IMR-90 (cell line): ENCODE measurements around the gene RAB1B. TPM values are rescaled to one million over a fixed set of nuclear protein-coding genes. Genes with fewer than 3 reads are reported as not detected.

Experiments used
- ATAC-seq: fragments of 200-7000 bp; cut with Tn5 transposase; 2 replicates; pipeline ENCODE4 v1.9.1; 2020; ENCODE audit warnings: low read depth, mild to moderate bottlenecking, moderate library complexity
- BruUV-seq: library from RNA; stranded (reverse); fragments of 400-500 nt; replicated peaks from 2 replicates; lab custom pipeline; 2021; lab: Mats Ljungman, UMichigan
- CTCF ChIA-PET: fragments of 300-600 bp; formaldehyde crosslinking; extraction: SDS; loops from one replicate; lab custom pipeline; 2021; ENCODE audit warnings: antibody characterized with exemption; lab: Yijun Ruan, JAX
- POLR2A ChIA-PET: fragments of 300-600 bp; sonication (Branson Sonifier 250); formaldehyde crosslinking; loops from one replicate; lab custom pipeline; 2022; ENCODE audit warnings: antibody characterized with exemption; ENCODE audit not compliant: unreplicated experiment; lab: Charles Lee
- DNase-seq: peaks from one replicate; pipeline ENCODE4 v3.0.0; 2013
- H2AFZ ChIP-seq: replicated peaks from 2 replicates; pipeline ENCODE3; 2013; ENCODE audit warnings: low read length, mild to moderate bottlenecking; ENCODE audit not compliant: poor library complexity
- H2AK5ac ChIP-seq: 2 replicates; pipeline ENCODE4 v1.6.1; 2013; ENCODE audit warnings: low read depth, low read length, inconsistent platforms
- H2AK9ac ChIP-seq: replicated peaks from 2 replicates; pipeline ENCODE3; 2013; ENCODE audit warnings: mild to moderate bottlenecking, low read depth, low read length, moderate library complexity; ENCODE audit not compliant: poor library complexity
- H2BK120ac ChIP-seq: 2 replicates; pipeline ENCODE4 v1.6.1; 2013; ENCODE audit warnings: low read depth, low read length, inconsistent platforms
- H2BK15ac ChIP-seq: 3 replicates; pipeline ENCODE4 v1.6.1; 2013; ENCODE audit warnings: low read depth, low read length, inconsistent platforms
- H2BK20ac ChIP-seq: 2 replicates; pipeline ENCODE4 v1.6.1; 2013; ENCODE audit warnings: low read depth, mild to moderate bottlenecking, inconsistent platforms, low read length, moderate library complexity
- H2BK5ac ChIP-seq: 2 replicates; pipeline ENCODE4 v1.6.1; 2013; ENCODE audit warnings: mild to moderate bottlenecking, low read depth, low read length, inconsistent platforms; ENCODE audit not compliant: poor library complexity, severe bottlenecking
- H3K14ac ChIP-seq: replicated peaks from 2 replicates; pipeline ENCODE4 v1.6.1; 2013; ENCODE audit warnings: low read depth, low read length, inconsistent platforms
- H3K18ac ChIP-seq: 2 replicates; pipeline ENCODE4 v1.6.1; 2013; ENCODE audit warnings: low read depth, low read length, control low read depth
- H3K23ac ChIP-seq: 2 replicates; pipeline ENCODE4 v1.6.1; 2013; ENCODE audit warnings: low read depth, low read length, inconsistent platforms
- H3K27ac ChIP-seq: 2 replicates; pipeline ENCODE4 v1.5.1; 2013; ENCODE audit warnings: mild to moderate bottlenecking, control low read depth, low read length; ENCODE audit not compliant: insufficient read depth
- H3K27me3 ChIP-seq: 2 replicates; pipeline ENCODE4 v1.6.1; 2013; ENCODE audit warnings: low read length; ENCODE audit not compliant: control insufficient read depth, insufficient read depth
- H3K36me3 ChIP-seq: 2 replicates; pipeline ENCODE4 v1.6.1; 2013; ENCODE audit warnings: low read length, mixed read lengths; ENCODE audit not compliant: control insufficient read depth, insufficient read depth
- H3K4ac ChIP-seq: 2 replicates; pipeline ENCODE4 v1.6.1; 2013; ENCODE audit warnings: low read depth, low read length, inconsistent platforms
- H3K4me1 ChIP-seq: 2 replicates; pipeline ENCODE4 v1.6.1; 2013; ENCODE audit warnings: low read length, mixed read lengths; ENCODE audit not compliant: control insufficient read depth, insufficient read depth
- H3K4me2 ChIP-seq: 2 replicates; pipeline ENCODE4 v1.6.1; 2013; ENCODE audit warnings: low read depth, mild to moderate bottlenecking, control low read depth, low read length, moderate library complexity
- H3K4me3 ChIP-seq: 2 replicates; pipeline ENCODE4 v1.5.1; 2013; ENCODE audit warnings: low read depth, mild to moderate bottlenecking, control low read depth, low read length, moderate library complexity; ENCODE audit not compliant: insufficient read depth
- H3K56ac ChIP-seq: 2 replicates; pipeline ENCODE4 v1.6.1; 2013; ENCODE audit warnings: low read length, inconsistent platforms; ENCODE audit not compliant: insufficient read depth; ENCODE audit errors: extremely low read depth
- H3K79me1 ChIP-seq, 2 experiments: 2 replicates each; pipeline ENCODE4 v1.6.1; 2013; ENCODE audit warnings: low read length in 2 of 2, inconsistent platforms in 1 of 2, low read depth in 1 of 2
- H3K9ac ChIP-seq: 2 replicates; pipeline ENCODE4 v1.6.1; 2013; ENCODE audit warnings: low read depth, low read length, control low read depth
- H3K9me1 ChIP-seq: 2 replicates; pipeline ENCODE4 v1.6.1; 2013; ENCODE audit warnings: low read length, inconsistent platforms; ENCODE audit not compliant: insufficient read depth
- H3K9me3 ChIP-seq: 2 replicates; pipeline ENCODE4 v1.6.1; 2013; ENCODE audit warnings: low read length; ENCODE audit not compliant: control insufficient read depth, insufficient read depth
- H4K20me1 ChIP-seq: 2 replicates; pipeline ENCODE4 v1.6.1; 2013; ENCODE audit warnings: low read length, inconsistent platforms; ENCODE audit not compliant: insufficient read depth
- H4K5ac ChIP-seq: 2 replicates; pipeline ENCODE4 v1.6.1; 2013; ENCODE audit warnings: mild to moderate bottlenecking, low read depth, low read length, control low read depth
- H4K8ac ChIP-seq, 2 experiments: 2 replicates each; pipeline ENCODE4 v1.6.1; 2013; ENCODE audit warnings: low read depth in 2 of 2, low read length in 2 of 2, control low read depth in 1 of 2, inconsistent platforms in 1 of 2
- H4K91ac ChIP-seq: 2 replicates; pipeline ENCODE4 v1.6.1; 2013; ENCODE audit warnings: low read depth, low read length, inconsistent platforms; ENCODE audit not compliant: insufficient read depth
- BHLHE40 ChIP-seq: fragments of 150-350 bp; IDR thresholded peaks from 2 replicates; pipeline ENCODE4 v1.6.1; 2016; ENCODE audit warnings: mild to moderate bottlenecking, low read depth, low read length
- CHD1 ChIP-seq: IDR thresholded peaks from 2 replicates; pipeline ENCODE4 v1.6.1; 2012; ENCODE audit warnings: low read depth, low read length, improper control_type of control experiment
- FOS ChIP-seq: fragments of 150-350 bp; IDR thresholded peaks from 2 replicates; pipeline ENCODE4 v1.6.1; 2016; ENCODE audit warnings: low read depth, low read length
- MAZ ChIP-seq: IDR thresholded peaks from 2 replicates; pipeline ENCODE4 v1.6.1; 2012; ENCODE audit warnings: low read depth, mild to moderate bottlenecking, low read length, improper control_type of control experiment, moderate library complexity, borderline replicate concordance
- NFE2L2 ChIP-seq: fragments of 150-350 bp; IDR thresholded peaks from 2 replicates; pipeline ENCODE4 v1.6.1; 2016; ENCODE audit warnings: low read depth, mild to moderate bottlenecking, low read length
- RAD21 ChIP-seq: IDR thresholded peaks from 2 replicates; pipeline ENCODE4 v1.6.1; 2012; ENCODE audit warnings: low read length, improper control_type of control experiment
- RCOR1 ChIP-seq: IDR thresholded peaks from 2 replicates; pipeline ENCODE4 v1.6.1; 2012; ENCODE audit warnings: mild to moderate bottlenecking, low read length, improper control_type of control experiment; ENCODE audit not compliant: insufficient replicate concordance
- RFX5 ChIP-seq: IDR thresholded peaks from 2 replicates; pipeline ENCODE4 v1.8.0; 2012; ENCODE audit warnings: low read depth, mild to moderate bottlenecking, low read length, moderate library complexity
- WGBS, 2 experiments: methylation state at CpG; one replicate each; pipeline versions ENCODE4 v1.1.5 to v1.1.7; 2013; ENCODE audit warnings: missing lambda C conversion rate in 2 of 2; ENCODE audit not compliant: insufficient read length in 1 of 2; ENCODE audit errors: extremely low coverage in 2 of 2; 5-methylcytosine and 5-hydroxymethylcytosine counted together
- dilution Hi-C: fragments of 300-500 bp; cut with HindIII; formaldehyde crosslinking; loops from one replicate; pipeline ENCODE4 v1.14.3; 2018; ENCODE audit warnings: low sequenced_read_pairs; ENCODE audit not compliant: unreplicated experiment
- in situ Hi-C: fragments of 300-500 bp; cut with MboI; formaldehyde crosslinking; loops from 3 replicates; pipeline ENCODE4 v1.14.3; 2019; ENCODE audit warnings: low sequenced_read_pairs, inconsistent platforms, mixed read lengths
- intact Hi-C: fragments of 100-400 bp; cut with micrococcal nuclease; formaldehyde crosslinking; loops from 2 replicates; pipeline ENCODE4 v1.10.0; 2022
- polyA plus RNA-seq, 3 experiments: library from polyadenylated mRNA; depleted of rRNA; stranded (reverse); fragments of >200 nt; gene quantifications; 2 replicates each; pipeline ENCODE4 v1.2.3, GENCODE V29; 2012; ENCODE audit warnings: low replicate concordance in 1 of 3
- total RNA-seq: library from RNA; depleted of rRNA; stranded (reverse); fragments of >200 nt; gene quantifications from 2 replicates; pipeline ENCODE4 v1.2.3, GENCODE V29; 2012
- TF ChIP-seq, protein P1 (sequence below): fragments of 150-350 bp; IDR thresholded peaks from 2 replicates; pipeline ENCODE4 v1.6.1; 2016; ENCODE audit warnings: low read depth, mild to moderate bottlenecking, low read length, moderate library complexity, borderline replicate concordance
- TF ChIP-seq, protein P2 (sequence below): fragments of 150-350 bp; IDR thresholded peaks from 2 replicates; pipeline ENCODE4 v1.6.1; 2017; ENCODE audit warnings: mild to moderate bottlenecking, antibody characterized with exemption, low read length, low read depth

The RAB1B gene
- total and polyA plus RNA-seq, 2 of the 4 experiments (the other 2 are of a cell fraction) = 83.7 to 248 TPM

DNA sequence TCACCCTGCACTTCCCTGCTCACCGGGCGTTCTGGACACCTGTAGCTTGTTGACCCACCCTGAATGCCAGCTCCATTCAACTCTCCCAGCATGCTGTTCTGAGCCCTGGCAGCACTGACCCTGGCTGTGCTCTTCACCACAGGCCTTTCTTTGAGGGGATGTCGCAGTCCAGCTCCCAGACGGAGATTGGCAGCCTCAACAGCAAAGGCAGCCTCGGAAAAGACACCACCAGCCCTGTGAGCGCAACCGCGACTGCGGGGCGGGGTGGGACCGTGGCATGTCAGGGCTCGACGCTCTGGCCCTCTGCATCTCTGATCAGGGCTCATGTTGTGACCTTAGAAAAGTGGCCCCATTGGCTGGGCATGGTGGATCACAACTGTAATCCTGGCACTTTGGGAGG is 47.4 kb upstream of the RAB1B start:
- ATAC-seq (no peak), DNase-seq (no peak)
- H3K23ac ChIP-seq = no peak overlapping the region
- in situ Hi-C loops (no loop called here), intact Hi-C loops (no loop called here), dilution Hi-C loops (no loop called here)
- BruUV-seq = no TSS peak
- peaks cover 3% of the 10 kb centered on the region; the same call in 1 of the 2 replicates for H3K9me1 ChIP-seq
- H4K8ac ChIP-seq = no peak overlapping the region
- H4K91ac ChIP-seq = no peak overlapping the region
- H3K18ac ChIP-seq = no peak overlapping the region
- no peak overlapping the region for H2AK9ac ChIP-seq
- no peaks in the 10 kb centered on the region for H3K27me3 ChIP-seq
- WGBS, 2 experiments = 95% methylated on average over 11 of the region's 13 CpGs; no CpG with 5 or more reads in 1 of the 2 experiments
- no peak overlapping the region for H3K4me2 ChIP-seq
- no peak overlapping the region for H3K4ac ChIP-seq
- H3K27ac ChIP-seq = no peak overlapping the region
- no peak overlapping the region for H2BK5ac ChIP-seq
- peaks cover 53% of the 10 kb centered on the region for H3K36me3 ChIP-seq
- no peak overlapping the region for H3K9ac ChIP-seq
- peaks cover 0 to 3% of the 10 kb centered on the region in 2 experiments; a peak in 1 of 4 replicates for H3K79me1 ChIP-seq
- no peak overlapping the region for H2AFZ ChIP-seq
- H2BK20ac ChIP-seq = no peak overlapping the region
- H3K14ac ChIP-seq = no peak overlapping the region
- H3K9me3 ChIP-seq = no peaks in the 10 kb centered on the region
- H3K4me3 ChIP-seq = no peak overlapping the region
- POLR2A ChIA-PET = no interaction called here
- TF ChIP-seq RCOR1 (no peak), FOS (no peak), NFE2L2 (no peak), RAD21 (no peak), CHD1 (no peak), RFX5 (no peak), BHLHE40 (no peak), MAZ (no peak)
- TF ChIP-seq, protein P1, sequence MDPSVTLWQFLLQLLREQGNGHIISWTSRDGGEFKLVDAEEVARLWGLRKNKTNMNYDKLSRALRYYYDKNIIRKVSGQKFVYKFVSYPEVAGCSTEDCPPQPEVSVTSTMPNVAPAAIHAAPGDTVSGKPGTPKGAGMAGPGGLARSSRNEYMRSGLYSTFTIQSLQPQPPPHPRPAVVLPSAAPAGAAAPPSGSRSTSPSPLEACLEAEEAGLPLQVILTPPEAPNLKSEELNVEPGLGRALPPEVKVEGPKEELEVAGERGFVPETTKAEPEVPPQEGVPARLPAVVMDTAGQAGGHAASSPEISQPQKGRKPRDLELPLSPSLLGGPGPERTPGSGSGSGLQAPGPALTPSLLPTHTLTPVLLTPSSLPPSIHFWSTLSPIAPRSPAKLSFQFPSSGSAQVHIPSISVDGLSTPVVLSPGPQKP = no peak
- TF ChIP-seq, protein P2, sequence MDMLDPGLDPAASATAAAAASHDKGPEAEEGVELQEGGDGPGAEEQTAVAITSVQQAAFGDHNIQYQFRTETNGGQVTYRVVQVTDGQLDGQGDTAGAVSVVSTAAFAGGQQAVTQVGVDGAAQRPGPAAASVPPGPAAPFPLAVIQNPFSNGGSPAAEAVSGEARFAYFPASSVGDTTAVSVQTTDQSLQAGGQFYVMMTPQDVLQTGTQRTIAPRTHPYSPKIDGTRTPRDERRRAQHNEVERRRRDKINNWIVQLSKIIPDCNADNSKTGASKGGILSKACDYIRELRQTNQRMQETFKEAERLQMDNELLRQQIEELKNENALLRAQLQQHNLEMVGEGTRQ = no peak
- H4K20me1 ChIP-seq = peaks cover 7% of the 10 kb centered on the region
- H2AK5ac ChIP-seq = no peak overlapping the region
- no peak overlapping the region for H4K5ac ChIP-seq
- no peak overlapping the region for H2BK120ac ChIP-seq
- CTCF ChIA-PET = interaction anchor here (0.6 to 1.3 kb wide), 2 partner anchors 127 to 154 kb away, joined by 4 to 8 read pairs; no protein-coding TSS in a partner anchor
- no peak overlapping the region for H3K56ac ChIP-seq
- H2BK15ac ChIP-seq = no peak overlapping the region
- no peaks in the 10 kb centered on the region for H3K4me1 ChIP-seq
